GM18499 (cell line): ENCODE data around the gene MYL12B.
"Not testable (repeated sequence)": the region's sequence is repeated elsewhere in the genome, so short reads cannot be mapped to it uniquely, and the experiment has no call there.

Experiments used
- ATAC-seq: cut with Tn5 transposase; IDR thresholded peaks from one replicate; pipeline ENCODE4 v1.9.1; 2021; ENCODE audit warnings: moderate number of reproducible peaks; ENCODE audit not compliant: insufficient read depth, unreplicated experiment

MYL12B gene

DNA sequence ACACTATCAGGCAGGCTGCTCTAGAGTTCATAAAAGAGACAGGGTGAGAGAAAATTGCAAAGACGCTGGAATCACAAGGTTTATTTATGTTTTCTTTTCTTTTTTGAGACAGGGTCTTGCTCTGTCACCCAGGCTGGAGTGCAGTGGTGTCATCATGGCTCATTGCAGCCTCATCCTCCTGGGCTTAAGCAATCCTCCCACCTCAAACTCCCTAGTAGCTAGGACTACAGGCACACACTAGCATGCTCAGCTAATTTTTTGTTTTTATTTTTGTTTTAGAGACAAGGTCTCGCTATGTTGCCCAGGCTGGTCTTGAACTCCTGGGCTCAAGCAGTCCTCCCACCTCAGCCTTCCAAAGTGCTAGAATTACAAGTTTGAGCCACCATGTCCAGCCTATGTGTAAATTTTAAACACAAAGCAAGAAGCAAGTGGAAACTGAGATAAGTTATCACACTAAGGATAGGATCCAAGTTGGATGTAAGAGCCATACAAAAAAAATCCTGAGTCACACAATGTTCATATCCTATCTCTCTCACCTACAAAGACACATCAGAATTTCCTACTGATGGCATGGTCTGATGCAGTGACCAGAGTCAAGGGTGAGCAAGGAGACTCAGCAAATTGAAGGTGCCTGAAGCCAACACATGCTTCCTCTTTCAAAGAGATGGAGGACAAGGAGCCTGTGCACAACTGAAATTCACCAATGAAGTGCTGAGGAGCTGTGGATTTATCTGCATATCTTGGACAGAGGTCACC, 31.4 kb downstream of the MYL12B start:
- no peak for ATAC-seq

DNA sequence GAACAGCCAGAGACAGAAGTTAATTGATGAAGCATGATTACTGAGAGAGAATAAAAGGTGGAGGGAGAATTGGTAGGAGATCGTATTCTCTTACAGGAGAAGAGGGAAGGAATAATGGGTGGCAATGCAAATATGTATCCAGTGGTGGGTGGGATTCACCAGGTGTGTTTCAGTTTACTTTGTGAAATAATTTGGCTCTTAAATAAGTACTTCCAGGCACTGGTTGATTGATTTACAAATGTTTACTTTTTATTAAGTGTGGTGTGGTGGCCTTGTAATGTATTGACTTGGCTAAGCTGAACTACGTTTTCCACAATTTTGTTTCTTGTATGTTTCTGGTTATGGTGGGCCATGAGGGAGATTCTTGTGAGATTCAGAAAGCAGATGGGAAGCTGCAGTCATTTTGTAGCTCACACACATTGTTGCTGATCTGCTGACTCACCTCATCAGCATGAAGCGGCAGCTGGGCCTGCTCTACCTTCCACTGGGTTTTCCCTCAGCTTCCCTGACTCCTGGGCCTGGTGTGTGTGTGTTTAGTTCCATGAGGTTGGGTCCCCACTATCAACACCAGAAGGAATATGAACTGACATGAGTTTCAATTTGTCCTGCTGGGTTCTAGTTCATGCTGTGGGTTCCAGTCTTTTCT, 32.6 kb downstream of the MYL12B start:
- ATAC-seq: no peak

DNA sequence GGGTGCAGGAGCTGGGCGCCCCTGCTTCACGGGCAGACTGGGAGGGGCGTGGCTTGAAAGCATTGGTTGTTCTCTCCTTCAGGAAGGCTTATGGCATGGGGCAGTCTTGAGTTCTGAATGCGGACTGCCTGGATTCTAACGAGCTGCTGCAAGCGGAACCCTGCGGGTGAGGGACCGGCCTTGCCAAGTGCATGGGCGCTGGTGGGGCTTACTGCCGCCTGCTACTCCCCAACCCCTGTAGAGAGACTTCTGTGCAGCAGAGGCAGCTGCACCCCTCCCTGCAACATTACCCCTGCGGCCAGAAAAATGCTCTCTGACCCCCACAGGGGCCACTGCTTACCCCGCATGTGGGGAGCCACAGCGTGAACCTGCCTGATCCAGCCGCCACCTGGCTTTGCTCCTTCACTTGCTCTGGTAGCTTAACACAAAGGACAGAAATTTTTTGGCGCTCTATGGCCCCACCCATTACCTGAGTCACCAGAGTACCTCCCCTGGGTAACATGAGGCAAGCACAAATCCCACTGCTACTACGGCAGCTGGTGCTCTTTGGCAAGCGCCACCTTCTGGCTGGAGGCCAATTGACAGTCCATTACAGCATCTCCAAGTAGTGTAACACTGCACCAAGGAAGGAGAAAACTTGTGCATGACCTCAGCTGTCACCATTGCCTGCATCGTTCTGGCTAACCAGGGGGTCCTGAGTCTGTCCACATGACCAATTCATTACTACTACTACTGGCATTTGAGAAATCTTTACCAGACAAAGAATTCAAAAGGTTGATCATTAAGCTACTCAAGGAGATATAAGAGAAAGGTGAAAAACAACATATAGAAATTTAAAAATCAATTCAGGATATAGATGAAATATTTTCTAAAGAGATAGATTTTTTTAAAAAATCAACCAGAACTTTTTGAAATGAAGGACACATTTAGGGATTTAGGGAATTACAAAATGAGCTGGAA, 35.4 kb downstream of the MYL12B start:
- peak; percentile 98 for ATAC-seq

DNA sequence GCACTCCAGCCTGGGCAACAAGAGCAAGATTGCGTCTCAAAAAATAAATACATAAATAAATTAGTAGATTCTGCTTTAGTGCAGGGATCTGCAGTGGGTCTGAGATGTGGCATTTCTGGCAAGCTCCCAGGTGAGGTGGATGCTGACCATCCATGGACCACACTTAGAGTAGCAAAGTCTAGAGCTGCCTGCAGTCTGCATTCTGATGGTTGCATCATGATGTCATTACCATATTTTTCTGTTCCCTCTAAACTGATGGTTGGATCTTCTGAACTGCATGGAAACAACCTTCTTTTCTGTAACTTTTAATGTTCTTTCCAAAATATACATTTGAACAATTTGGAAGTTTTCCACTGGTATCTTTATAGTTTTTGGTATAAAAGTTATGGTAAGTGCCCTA, 42.9 kb downstream of the MYL12B start:
- no peak for ATAC-seq

DNA sequence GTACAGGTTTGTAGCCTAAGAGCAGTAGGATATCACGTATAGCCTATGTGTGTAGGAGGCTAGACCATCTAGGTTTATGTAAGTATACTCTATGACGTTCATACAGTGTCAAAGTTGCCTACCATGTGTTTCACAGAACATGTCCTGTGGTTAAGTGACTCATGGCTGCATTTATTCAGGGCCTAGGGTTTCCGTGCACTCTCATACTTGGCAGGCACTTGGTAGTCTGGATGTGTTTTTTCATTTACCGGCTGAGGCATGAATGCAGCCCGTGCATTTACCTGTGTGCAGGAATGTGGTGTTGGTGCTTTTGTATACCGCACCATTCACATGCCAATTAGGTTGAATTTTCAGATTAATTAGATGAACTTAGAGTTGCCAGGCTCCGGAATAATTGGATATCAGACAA, 43.4 kb downstream of the MYL12B start:
- no peak for ATAC-seq

DNA sequence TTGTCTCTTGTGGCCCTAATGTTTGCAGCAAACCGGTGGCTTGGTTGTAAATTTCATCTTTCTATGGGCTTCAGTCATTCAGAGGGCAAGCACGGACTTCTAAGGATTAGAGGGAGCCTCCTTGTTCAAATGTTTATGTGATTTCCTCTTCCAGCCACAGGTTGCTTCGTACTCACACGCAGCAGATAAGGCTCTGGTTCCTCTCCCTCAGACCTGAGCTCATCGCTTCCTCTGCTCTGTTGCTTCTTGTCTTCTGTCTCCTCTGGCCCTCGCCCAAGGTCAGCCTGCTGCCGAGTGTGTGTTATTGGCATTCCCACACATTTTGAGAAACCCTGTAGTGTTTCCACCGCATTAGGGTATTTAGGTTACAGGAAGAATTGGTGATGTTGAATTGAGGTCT, 44.0 kb downstream of the MYL12B start:
- ATAC-seq: no peak

DNA sequence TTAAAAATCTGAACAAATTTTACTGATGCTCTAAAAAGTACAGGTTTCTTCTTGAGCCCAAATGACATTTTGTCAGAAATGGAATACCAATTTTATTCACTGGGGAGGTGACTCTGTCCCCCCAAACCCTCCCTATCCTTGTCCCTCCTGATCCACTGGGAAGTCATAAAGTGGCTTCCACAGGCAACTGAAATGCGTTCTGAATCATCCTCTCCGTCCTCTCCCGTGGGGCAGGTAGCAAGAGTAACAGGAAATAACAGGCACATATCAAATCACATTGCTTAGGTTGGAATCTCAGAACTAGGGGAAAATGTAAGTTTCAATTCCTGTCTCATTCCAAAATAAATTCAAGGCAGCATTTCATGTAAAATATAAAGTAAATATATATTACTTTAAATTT, 44.5 kb downstream of the MYL12B start:
- ATAC-seq: no peak

DNA sequence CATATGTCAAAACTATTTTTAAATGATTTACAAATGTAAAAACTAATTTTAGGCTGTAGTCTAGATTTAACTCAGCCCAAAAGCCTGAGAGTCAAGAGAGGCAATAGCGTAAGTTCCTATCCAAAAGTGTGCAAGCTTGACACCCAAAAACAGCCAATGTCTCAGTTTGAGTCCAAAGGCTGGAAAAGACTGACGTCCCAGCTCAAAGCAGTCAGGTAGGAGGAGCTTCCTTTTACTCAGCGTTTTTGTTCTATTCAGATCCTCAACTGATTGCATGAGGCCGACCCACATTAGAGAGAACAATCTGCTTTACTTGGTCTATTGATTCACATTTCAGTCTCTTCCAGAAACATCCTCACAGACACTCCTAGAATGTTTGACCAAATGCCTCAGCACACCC, 51.8 kb downstream of the MYL12B start:
- no peak for ATAC-seq

DNA sequence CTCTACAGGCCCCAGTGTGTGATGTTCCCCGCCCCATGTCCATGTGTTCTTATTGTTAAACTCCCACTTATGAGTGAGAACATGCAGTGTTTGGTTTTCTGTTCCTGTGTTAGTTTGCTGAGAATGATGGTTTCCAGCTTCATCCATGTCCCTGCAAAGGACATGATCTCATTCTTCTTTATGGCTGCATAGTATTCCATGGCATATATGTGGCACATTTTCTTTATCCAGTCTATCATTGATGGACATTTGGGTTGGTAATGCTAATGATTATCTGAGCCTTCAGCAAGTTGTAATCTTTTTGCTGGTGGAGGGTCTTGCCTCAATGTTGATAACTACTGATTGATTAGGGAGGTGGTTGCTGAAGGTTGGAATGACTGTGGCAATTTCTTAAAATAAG, 53.4 kb downstream of the MYL12B start:
- ATAC-seq: not testable (repeated sequence)

DNA sequence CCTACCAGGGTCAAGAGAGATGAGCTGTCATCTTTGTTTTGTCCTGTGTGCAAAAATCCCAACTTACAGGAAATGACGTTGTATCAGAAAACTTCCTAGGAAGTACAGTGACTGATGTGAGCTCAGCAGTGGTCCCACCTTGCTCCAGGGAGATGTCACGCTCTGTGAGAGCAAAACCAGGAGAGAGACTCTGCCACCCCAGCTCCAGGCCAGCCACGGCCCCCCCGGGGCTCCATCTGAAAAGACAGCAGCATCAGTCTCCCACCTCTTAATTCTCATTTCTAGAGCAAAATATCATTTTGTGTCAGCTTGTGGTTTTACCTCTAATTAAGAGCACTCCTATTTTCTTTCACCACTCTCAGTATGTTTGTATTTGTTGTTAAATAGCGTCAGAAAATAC, 57.5 kb downstream of the MYL12B start:
- no peak for ATAC-seq

DNA sequence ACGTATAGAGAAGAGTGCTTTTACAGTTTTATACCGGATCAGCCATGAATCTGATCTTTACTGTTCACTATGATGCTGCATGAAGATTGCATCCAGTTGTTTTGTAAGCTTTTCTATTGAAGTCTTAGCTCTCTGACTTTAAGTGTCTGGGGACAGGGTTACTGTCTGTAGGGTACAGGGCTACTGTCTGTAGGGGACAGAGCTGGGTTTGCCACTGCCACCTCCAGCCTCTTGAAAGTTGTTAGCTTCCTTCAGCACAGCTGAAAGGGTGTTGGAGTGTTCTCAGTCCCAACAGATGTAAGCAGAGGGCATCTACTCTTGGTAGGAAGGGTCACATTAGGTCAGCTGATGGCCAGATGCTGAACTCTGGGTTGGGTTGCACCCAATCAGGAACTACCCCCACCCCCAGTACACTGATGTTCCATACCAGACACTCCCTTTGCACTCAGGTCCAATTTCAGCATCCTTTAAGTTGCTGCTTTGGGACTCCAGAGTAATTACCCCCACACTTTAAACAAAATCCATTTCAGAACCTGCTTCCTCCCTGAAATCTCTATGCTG, 58.0 kb downstream of the MYL12B start:
- ATAC-seq: no peak

DNA sequence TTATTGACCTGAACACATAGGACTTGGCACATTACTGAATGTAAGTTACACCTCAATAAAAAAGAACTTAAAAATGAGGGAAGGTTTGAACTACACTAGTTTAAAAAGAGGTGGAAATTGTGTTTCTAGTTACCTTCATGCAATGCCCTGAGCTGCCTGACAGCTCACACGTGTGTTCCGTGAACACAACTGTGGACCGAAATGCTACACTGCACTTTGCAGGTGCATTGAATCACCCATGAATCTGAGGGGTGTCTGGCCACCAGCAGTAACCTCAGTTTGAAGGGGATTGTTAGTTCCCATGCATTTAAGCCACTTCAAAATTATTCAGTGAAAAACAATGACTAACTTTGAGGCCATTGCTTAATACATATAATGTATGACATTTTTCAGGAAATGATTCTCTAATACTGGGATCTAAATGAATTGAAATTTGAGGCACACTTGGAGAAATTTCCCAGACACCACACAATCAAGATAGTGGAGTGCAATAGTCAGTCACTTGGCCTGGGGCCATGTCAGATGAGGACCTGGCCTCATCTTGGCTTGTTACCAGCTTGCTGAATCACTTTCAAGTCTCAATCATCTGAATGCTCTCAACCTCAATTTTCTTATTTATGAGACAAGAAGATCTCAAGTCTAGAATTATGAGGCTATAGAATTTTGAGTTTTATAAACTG, 59.3 kb downstream of the MYL12B start:
- ATAC-seq: no peak

DNA sequence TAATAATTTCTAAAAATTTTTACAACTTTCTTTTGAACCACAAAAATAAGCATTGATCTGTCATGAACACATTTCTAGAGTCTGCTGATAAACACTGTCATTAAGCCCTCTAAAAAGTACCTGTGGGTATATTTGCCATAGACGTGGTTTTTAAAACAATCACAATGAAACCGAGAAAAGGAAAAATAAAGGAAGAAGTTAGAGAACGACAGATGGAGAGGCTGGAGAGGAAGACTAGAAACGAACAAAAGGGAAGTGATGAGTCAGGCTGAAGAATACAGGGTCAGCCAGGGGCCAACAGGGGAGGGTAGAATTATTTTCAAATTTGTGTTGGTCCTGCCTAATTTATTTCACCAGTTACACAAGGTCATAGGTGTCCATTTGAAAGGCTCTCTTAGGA, 62.0 kb downstream of the MYL12B start:
- peak; percentile 50 for ATAC-seq
